ENCODE data around the gene RCC1. TPM values are rescaled to one million over a fixed set of nuclear protein-coding genes. Genes with fewer than 3 reads are reported as not detected.

RCC1 gene
- total and polyA plus RNA-seq, 4 donors = 2.2 to 21.8 (median 18.5) TPM

- TF ChIP-seq CTCF (IDR thresholded peaks at IDR 0.05; ENCODE audit: low read depth, low read length, missing input control) = no peak
- TF ChIP-seq YY1 (IDR thresholded peaks at IDR 0.05) = no peak
- TF ChIP-seq JUND (IDR thresholded peaks at IDR 0.05) = no peak
- TF ChIP-seq NR2F2 (IDR thresholded peaks at IDR 0.05) = no peak
- no peak for TF ChIP-seq HNF4A (conservative IDR thresholded peaks at IDR 0.05)
- TF ChIP-seq RXRA (IDR thresholded peaks at IDR 0.05) = no peak
These were observed 3.9 kb upstream of the RCC1 start (continued) for GRCh38 chr1:28501925-28502324.

- Histone ChIP-seq H3K27ac (ENCODE audit: low read depth in 1 of 2, low read length in 2 of 2) (no peak overlapping the region), H3K9ac (ENCODE audit: low read depth in 1 of 2, low read length in 2 of 2) (no peak overlapping the region), H3K36me3 (ENCODE audit: control insufficient read depth in 4 of 4, insufficient read depth in 3 of 4, low read depth in 1 of 4, low read length in 3 of 4) (peaks cover 1 to 5% (median 2%) of the 10 kb centered on the region in 4 donors), H3K4me3 (ENCODE audit: low read depth in 1 of 3, low read length in 3 of 3) (no peak overlapping the region), H3K27me3 (ENCODE audit: control insufficient read depth in 4 of 4, insufficient read depth in 4 of 4, low read length in 3 of 4) (no peaks in the 10 kb centered on the region), H3K4me1 (ENCODE audit: control insufficient read depth in 4 of 4, insufficient read depth in 4 of 4, low read length in 3 of 4) (peaks cover 3 to 15% (median 7%) of the 10 kb centered on the region in 4 donors), H3K9me3 (ENCODE audit: control insufficient read depth in 4 of 4, low read length in 3 of 4) (no peaks in the 10 kb centered on the region)
- WGBS = 78% methylated on average over 3 of the region's 3 CpGs
- TF ChIP-seq GABPA (IDR thresholded peaks at IDR 0.05 in 1 of 2, conservative IDR thresholded peaks at IDR 0.05 in 1 of 2) = no peak
- TF ChIP-seq HNF4A (conservative IDR thresholded peaks at IDR 0.05) = no peak
- no peak for TF ChIP-seq JUND (IDR thresholded peaks at IDR 0.05)
- TF ChIP-seq SP1 (IDR thresholded peaks at IDR 0.05) = no peak
- no peak for TF ChIP-seq RAD21 (IDR thresholded peaks at IDR 0.05)
- no peak for TF ChIP-seq RXRA (IDR thresholded peaks at IDR 0.05)
- no peak for TF ChIP-seq FOXA2 (IDR thresholded peaks at IDR 0.05)
- no peak for TF ChIP-seq TAF1 (conservative IDR thresholded peaks at IDR 0.05)
- TF ChIP-seq ZBTB33 (IDR thresholded peaks at IDR 0.05) = no peak
- no peak for TF ChIP-seq REST (IDR thresholded peaks at IDR 0.05)
- TF ChIP-seq ATF3 (IDR thresholded peaks at IDR 0.05) = no peak
- TF ChIP-seq FOXA1 (IDR thresholded peaks at IDR 0.05) = no peak
- no peak for TF ChIP-seq CTCF (IDR thresholded peaks at IDR 0.05; ENCODE audit: low read depth, low read length, missing input control)
- no peak for TF ChIP-seq HNF4G (IDR thresholded peaks at IDR 0.05)
- no peak for TF ChIP-seq YY1 (IDR thresholded peaks at IDR 0.05)
- no peak for TF ChIP-seq EGR1 (IDR thresholded peaks at IDR 0.05; ENCODE audit: low read depth in 2 of 2)
- no peak for TF ChIP-seq NR2F2 (IDR thresholded peaks at IDR 0.05)
- no peak for TF ChIP-seq MAX (IDR thresholded peaks at IDR 0.05)
- DNase-seq (ENCODE audit: low spot score) = no peak
These were observed 2.7 kb upstream of the RCC1 start for GRCh38 chr1:28503117-28503516.

Measured in liver (tissue), 9 donors.